Measurements from ENCODE around the gene ARHGEF11.
"Not testable (repeated sequence)": the region's sequence is repeated elsewhere in the genome, so short reads cannot be mapped to it uniquely, and the experiment has no call there.

DNA sequence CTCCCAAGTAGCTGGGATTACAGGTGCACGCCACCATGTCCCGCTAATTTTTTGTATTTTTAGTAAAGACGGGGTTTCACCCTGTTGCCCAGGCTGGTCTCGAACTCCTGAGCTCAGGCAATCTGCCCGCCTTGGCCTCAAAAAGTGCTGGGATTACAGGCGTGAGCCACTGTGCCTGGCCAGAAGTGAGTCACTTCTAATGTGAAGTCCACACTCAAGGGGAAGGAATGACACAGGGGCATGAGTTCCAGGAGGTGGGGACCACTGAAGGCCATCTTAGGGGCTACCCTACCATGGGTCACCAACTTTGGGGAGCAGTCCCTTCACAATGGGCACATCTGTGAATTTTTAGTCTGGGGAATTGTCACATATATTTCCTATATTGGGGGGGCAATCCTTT is 118.8 kb downstream of the ARHGEF11 start:
- TF ChIP-seq RAD21 (IDR thresholded peaks at IDR 0.05; ENCODE audit: low read length); MAFK (IDR thresholded peaks at IDR 0.05; ENCODE audit: low read depth, low read length); MXI1 (IDR thresholded peaks at IDR 0.05; ENCODE audit: borderline replicate concordance, low read depth, low read length); BHLHE40 (IDR thresholded peaks at IDR 0.05; ENCODE audit: low read depth, low read length); POLR2A (IDR thresholded peaks at IDR 0.05; ENCODE audit: low read depth, low read length); CEBPB (IDR thresholded peaks at IDR 0.05; ENCODE audit: low read depth, low read length): not testable (repeated sequence)
- TF ChIP-seq, protein P1, sequence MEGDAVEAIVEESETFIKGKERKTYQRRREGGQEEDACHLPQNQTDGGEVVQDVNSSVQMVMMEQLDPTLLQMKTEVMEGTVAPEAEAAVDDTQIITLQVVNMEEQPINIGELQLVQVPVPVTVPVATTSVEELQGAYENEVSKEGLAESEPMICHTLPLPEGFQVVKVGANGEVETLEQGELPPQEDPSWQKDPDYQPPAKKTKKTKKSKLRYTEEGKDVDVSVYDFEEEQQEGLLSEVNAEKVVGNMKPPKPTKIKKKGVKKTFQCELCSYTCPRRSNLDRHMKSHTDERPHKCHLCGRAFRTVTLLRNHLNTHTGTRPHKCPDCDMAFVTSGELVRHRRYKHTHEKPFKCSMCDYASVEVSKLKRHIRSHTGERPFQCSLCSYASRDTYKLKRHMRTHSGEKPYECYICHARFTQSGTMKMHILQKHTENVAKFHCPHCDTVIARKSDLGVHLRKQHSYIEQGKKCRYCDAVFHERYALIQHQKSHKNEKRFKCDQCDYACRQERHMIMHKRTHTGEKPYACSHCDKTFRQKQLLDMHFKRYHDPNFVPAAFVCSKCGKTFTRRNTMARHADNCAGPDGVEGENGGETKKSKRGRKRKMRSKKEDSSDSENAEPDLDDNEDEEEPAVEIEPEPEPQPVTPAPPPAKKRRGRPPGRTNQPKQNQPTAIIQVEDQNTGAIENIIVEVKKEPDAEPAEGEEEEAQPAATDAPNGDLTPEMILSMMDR (conservative IDR thresholded peaks at IDR 0.05; ENCODE audit: low read depth, low read length): not testable (repeated sequence)
- TF ChIP-seq, protein P2, sequence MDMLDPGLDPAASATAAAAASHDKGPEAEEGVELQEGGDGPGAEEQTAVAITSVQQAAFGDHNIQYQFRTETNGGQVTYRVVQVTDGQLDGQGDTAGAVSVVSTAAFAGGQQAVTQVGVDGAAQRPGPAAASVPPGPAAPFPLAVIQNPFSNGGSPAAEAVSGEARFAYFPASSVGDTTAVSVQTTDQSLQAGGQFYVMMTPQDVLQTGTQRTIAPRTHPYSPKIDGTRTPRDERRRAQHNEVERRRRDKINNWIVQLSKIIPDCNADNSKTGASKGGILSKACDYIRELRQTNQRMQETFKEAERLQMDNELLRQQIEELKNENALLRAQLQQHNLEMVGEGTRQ (IDR thresholded peaks at IDR 0.05; ENCODE audit: low read depth, low read length): not testable (repeated sequence)
- TF ChIP-seq, protein P3, sequence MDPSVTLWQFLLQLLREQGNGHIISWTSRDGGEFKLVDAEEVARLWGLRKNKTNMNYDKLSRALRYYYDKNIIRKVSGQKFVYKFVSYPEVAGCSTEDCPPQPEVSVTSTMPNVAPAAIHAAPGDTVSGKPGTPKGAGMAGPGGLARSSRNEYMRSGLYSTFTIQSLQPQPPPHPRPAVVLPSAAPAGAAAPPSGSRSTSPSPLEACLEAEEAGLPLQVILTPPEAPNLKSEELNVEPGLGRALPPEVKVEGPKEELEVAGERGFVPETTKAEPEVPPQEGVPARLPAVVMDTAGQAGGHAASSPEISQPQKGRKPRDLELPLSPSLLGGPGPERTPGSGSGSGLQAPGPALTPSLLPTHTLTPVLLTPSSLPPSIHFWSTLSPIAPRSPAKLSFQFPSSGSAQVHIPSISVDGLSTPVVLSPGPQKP (IDR thresholded peaks at IDR 0.05; ENCODE audit: borderline replicate concordance, low read depth, low read length): not testable (repeated sequence)

All from IMR-90 (cell line).